Neutrophil (primary cell): ENCODE measurements around the gene RABEP2.

Experiments used
- H3K27ac ChIP-seq: fragments of 200-600 bp; sonication (generic); 2 replicates; pipeline ENCODE4 v1.5.1; 2016; ENCODE audit warnings: mild to moderate bottlenecking, moderate library complexity
- H3K27me3 ChIP-seq: fragments of 200-600 bp; sonication (generic); 2 replicates; pipeline ENCODE4 v1.6.0; 2016; ENCODE audit warnings: mild to moderate bottlenecking
- H3K36me3 ChIP-seq: fragments of 200-600 bp; sonication (generic); 2 replicates; pipeline ENCODE4 v1.5.1; 2017
- H3K4me1 ChIP-seq, 2 experiments: fragments of 200-600 bp in 1 of 2; sonication (generic) in 1 of 2; 1 replicate in 1 of 2; 2 replicates in 1 of 2; pipeline versions ENCODE4 v1.5.1 to v1.6.1; 2013 to 2016; ENCODE audit warnings: low read depth in 1 of 2, low read length in 1 of 2, mild to moderate bottlenecking in 1 of 2, moderate library complexity in 1 of 2; ENCODE audit not compliant: control insufficient read depth in 1 of 2, insufficient read depth in 1 of 2
- H3K4me3 ChIP-seq, 2 experiments: fragments of 200-600 bp in 1 of 2; sonication (generic) in 1 of 2; 1 replicate in 1 of 2; 2 replicates in 1 of 2; pipeline ENCODE4 v1.5.1; 2013 to 2016; ENCODE audit warnings: low read depth in 1 of 2, low read length in 1 of 2, mild to moderate bottlenecking in 1 of 2, moderate library complexity in 1 of 2
- H3K9me3 ChIP-seq: fragments of 200-600 bp; sonication (generic); 2 replicates; pipeline ENCODE4 v1.5.1; 2016
- TF ChIP-seq, protein P1 (sequence below): fragments of 200-600 bp; sonication (generic); IDR thresholded peaks from 2 replicates; pipeline ENCODE4 v1.5.1; 2016; ENCODE audit warnings: antibody characterized with exemption

Gene RABEP2

DNA sequence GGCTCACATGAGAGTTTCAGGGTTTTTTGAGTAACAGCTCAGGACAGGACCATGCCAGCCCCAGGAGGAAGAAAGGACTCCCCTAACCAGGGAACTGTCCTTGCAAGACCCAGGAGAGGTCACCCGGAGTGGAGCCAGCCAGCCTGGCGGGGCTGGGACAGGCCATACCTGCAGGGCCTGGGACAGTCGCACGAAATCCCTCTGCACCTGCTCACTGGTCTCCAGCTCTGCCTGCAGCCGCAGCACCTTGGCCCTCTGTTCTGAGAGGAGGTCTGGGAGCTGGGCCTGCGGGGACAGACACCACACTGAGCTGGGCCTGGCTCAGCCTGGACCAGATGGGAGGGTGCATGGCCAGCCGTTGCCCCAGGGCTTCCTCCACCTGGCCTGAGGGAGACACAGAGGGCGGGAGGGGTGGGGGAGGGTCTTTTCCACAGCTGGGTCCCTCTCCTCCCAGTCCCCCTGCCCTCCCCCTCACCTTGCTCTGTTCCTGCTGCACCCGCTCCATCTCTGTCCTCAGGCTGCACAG, 19.7 kb downstream of the RABEP2 start:
- Histone ChIP-seq H3K27me3 (no peaks in the 10 kb centered on the region), H3K27ac (no peak overlapping the region), H3K9me3 (no peaks in the 10 kb centered on the region), H3K36me3 (peaks cover 24% of the 10 kb centered on the region), H3K4me3 (no peak overlapping the region), H3K4me1 (no peaks in the 10 kb centered on the region)
- TF ChIP-seq, protein P1, sequence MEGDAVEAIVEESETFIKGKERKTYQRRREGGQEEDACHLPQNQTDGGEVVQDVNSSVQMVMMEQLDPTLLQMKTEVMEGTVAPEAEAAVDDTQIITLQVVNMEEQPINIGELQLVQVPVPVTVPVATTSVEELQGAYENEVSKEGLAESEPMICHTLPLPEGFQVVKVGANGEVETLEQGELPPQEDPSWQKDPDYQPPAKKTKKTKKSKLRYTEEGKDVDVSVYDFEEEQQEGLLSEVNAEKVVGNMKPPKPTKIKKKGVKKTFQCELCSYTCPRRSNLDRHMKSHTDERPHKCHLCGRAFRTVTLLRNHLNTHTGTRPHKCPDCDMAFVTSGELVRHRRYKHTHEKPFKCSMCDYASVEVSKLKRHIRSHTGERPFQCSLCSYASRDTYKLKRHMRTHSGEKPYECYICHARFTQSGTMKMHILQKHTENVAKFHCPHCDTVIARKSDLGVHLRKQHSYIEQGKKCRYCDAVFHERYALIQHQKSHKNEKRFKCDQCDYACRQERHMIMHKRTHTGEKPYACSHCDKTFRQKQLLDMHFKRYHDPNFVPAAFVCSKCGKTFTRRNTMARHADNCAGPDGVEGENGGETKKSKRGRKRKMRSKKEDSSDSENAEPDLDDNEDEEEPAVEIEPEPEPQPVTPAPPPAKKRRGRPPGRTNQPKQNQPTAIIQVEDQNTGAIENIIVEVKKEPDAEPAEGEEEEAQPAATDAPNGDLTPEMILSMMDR, result no peak

DNA sequence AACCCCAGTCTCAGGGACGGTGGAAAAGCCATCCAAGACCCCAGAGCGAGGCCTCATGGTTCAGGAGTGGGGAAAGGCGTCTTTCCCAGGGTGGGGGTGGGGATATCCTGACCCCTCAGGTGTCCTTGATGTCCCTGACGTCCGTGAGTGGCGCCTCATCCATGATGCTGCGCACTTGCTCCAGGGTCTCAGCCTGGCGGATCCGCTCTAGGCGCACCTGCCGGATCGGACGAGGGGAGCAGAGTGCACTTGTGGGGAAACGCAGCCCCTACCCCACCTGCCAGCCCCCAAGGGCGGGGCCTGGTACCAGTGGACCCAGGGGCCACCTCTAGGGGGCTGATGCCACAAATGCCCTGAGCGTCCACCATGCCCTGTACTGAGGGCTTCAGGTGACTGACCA, 20.2 kb downstream of the RABEP2 start:
- no peak overlapping the region for H3K27ac ChIP-seq
- H3K4me3 ChIP-seq, result no peak overlapping the region
- H3K36me3 ChIP-seq, result peaks cover 24% of the 10 kb centered on the region
- no peaks in the 10 kb centered on the region for H3K9me3 ChIP-seq
- no peaks in the 10 kb centered on the region for H3K27me3 ChIP-seq
- TF ChIP-seq, protein P1, result no peak
- H3K4me1 ChIP-seq, result no peaks in the 10 kb centered on the region

DNA sequence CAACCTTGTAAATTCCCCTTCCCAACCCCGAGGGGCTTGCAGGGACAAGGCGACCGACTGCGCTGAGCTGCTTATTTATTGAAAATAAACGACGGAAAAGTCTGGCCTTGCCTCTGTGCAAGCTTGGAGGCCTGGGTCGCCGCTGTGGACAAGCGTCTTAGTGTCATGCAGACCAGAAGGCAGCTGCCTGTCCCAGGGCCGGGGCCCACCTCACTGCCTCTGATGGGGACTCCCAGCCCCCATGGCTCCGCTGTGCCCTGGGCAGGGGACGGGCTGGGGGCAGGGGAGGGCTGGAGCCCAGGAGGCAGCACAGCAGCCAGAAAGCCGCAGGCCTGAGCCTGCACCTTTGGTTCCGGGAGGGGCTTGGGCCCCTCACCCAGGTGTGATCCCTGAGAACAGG, 20.7 kb downstream of the RABEP2 start:
- Histone ChIP-seq H3K27ac (no peak overlapping the region), H3K4me3 (no peak overlapping the region), H3K27me3 (no peaks in the 10 kb centered on the region), H3K36me3 (peaks cover 24% of the 10 kb centered on the region), H3K4me1 (no peaks in the 10 kb centered on the region), H3K9me3 (no peaks in the 10 kb centered on the region)
- TF ChIP-seq, protein P1, result no peak

DNA sequence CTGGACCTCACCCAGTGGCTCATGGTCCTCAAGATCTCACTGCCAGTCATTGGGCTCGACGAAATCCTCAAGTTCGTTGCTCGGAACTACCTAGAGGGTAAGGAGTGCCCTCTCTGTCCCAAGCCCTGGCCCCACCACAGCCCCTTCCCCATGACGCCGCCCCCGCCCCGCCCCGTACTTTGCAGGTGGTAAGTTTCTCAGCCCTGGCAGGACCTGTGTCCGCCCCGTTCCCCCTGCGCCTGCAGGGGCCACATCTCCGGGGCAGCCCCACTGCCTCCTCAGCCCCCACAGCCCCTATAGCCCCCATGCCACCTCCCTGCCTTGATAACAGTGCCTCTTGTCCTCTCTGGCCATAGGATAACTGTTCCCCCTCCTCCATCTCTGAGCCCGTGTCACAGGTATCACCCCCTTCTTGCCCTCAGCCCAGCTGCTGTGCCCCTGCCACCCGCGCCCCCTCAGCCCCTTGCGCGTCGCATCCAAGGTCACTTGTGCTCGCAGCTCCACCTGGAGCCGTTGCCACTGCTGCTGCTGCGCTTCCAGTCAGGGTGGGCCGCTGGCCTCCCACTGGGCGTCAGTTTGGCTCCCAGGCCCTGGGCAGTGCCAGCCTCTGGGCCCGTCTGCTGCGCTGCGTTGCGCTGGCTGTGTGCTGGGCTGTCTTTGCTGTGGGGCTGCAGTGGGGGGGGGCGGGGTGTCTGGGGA, 21.5 kb downstream of the RABEP2 start:
- Histone ChIP-seq H3K36me3 (peaks cover 23% of the 10 kb centered on the region), H3K4me1 (no peaks in the 10 kb centered on the region), H3K27ac (no peak overlapping the region), H3K4me3 (no peak overlapping the region), H3K9me3 (no peaks in the 10 kb centered on the region), H3K27me3 (no peaks in the 10 kb centered on the region)
- TF ChIP-seq, protein P1, result no peak

DNA sequence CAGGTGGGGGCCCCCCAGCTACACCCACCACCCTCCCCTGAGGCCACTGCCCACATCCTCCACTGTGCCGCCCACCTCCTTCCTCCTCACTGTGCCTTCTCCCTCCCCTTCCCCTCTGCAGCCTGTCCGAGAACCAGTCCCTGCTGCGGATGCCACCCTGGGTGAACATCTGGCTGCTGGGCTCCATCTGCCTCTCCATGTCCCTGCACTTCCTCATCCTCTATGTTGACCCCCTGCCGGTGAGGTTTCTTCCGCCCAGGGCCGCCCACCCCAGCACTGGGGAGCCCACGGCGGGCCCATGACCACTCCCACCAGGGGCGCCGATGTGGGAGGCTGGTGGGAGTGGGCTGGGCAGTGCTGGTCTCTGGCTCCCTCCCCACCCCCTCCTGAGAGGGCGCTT, 22.1 kb downstream of the RABEP2 start:
- Histone ChIP-seq H3K4me3 (no peak overlapping the region), H3K4me1 (no peaks in the 10 kb centered on the region), H3K9me3 (no peaks in the 10 kb centered on the region), H3K27ac (no peak overlapping the region), H3K36me3 (peaks cover 18% of the 10 kb centered on the region), H3K27me3 (no peaks in the 10 kb centered on the region)
- TF ChIP-seq, protein P1, result no peak
